AG04450 (cell line): ENCODE data around the gene GPR55. TPM values are rescaled to one million over a fixed set of nuclear protein-coding genes. Genes with fewer than 3 reads are reported as not detected.

Experiments used
- CTCF ChIA-PET: fragments of 300-600, 350-600 bp; formaldehyde crosslinking; extraction: SDS; loops from one replicate; lab custom pipeline; 2022; ENCODE audit warnings: antibody characterized with exemption, inconsistent platforms; lab: Charles Lee
- POLR2A ChIA-PET: fragments of 350-600 bp; formaldehyde crosslinking; extraction: SDS; loops from one replicate; lab custom pipeline; 2021; ENCODE audit warnings: antibody characterized with exemption, inconsistent platforms; lab: Yijun Ruan, JAX
- DNase-seq: peaks from one replicate; pipeline ENCODE4 v3.0.0-alpha.2; 2011; ENCODE audit warnings: low read depth, low spot score
- H3K27ac ChIP-seq: one replicate; pipeline ENCODE4 v1.5.1; 2012; ENCODE audit warnings: low read depth, low read length, control low read depth
- H3K27me3 ChIP-seq: one replicate; pipeline ENCODE4 v1.6.0; 2012; ENCODE audit warnings: low read length; ENCODE audit not compliant: control insufficient read depth, insufficient read depth
- H3K4me3 ChIP-seq: 2 replicates; pipeline ENCODE4 v1.5.1; 2011; ENCODE audit warnings: mild to moderate bottlenecking, low read depth, low read length, control low read depth
- H3K9me3 ChIP-seq: 2 replicates; pipeline ENCODE4 v1.5.1; 2012; ENCODE audit warnings: low read length; ENCODE audit not compliant: control insufficient read depth, insufficient read depth
- polyA plus RNA-seq: library from polyadenylated mRNA; depleted of rRNA; stranded (reverse); fragments of >200 nt; gene quantifications from 2 replicates; pipeline ENCODE4 v1.2.3, GENCODE V29; 2011
- TF ChIP-seq, protein P1 (sequence below): IDR thresholded peaks from 2 replicates; pipeline ENCODE4 v1.5.1; 2011; ENCODE audit warnings: low read depth, low read length, control low read depth, inconsistent platforms

The GPR55 gene
- polyA plus RNA-seq, 1 experiment: not detected

GRCh38 chr2:230902180-230902899 lies 22.7 kb downstream of the GPR55 start:
- POLR2A ChIA-PET: no interaction called here
- Histone ChIP-seq H3K27ac (no peak overlapping the region), H3K9me3 (no peaks in the 10 kb centered on the region; the same call in 1 of the 2 replicates), H3K4me3 (no peak overlapping the region), H3K27me3 (peaks cover 30% of the 10 kb centered on the region)
- CTCF ChIA-PET: interaction anchor here (0.6 to 12.0 kb wide), 26 partner anchors 9 to 1272 kb away, joined by 3 to 184 read pairs (median 3); partner anchors contain the start of gene ITM2C
- DNase-seq: peak; percentile 42
- TF ChIP-seq, protein P1, sequence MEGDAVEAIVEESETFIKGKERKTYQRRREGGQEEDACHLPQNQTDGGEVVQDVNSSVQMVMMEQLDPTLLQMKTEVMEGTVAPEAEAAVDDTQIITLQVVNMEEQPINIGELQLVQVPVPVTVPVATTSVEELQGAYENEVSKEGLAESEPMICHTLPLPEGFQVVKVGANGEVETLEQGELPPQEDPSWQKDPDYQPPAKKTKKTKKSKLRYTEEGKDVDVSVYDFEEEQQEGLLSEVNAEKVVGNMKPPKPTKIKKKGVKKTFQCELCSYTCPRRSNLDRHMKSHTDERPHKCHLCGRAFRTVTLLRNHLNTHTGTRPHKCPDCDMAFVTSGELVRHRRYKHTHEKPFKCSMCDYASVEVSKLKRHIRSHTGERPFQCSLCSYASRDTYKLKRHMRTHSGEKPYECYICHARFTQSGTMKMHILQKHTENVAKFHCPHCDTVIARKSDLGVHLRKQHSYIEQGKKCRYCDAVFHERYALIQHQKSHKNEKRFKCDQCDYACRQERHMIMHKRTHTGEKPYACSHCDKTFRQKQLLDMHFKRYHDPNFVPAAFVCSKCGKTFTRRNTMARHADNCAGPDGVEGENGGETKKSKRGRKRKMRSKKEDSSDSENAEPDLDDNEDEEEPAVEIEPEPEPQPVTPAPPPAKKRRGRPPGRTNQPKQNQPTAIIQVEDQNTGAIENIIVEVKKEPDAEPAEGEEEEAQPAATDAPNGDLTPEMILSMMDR: peak; percentile 95

- Histone ChIP-seq H3K27ac (no peak overlapping the region), H3K9me3 (no peaks in the 10 kb centered on the region), H3K4me3 (no peak overlapping the region), H3K27me3 (peaks cover 36% of the 10 kb centered on the region)
- no peak for DNase-seq
- ChIA-PET POLR2A (interaction anchor here (1.0 kb wide), 1 partner anchor 156 kb away, joined by 3 read pairs; the partner anchor contains the start of gene PSMD1), CTCF (interaction anchor here (0.7 to 12.0 kb wide), 6 partner anchors 10 to 551 kb away, joined by 3 to 184 read pairs (median 4); no protein-coding TSS in a partner anchor)
- TF ChIP-seq, protein P1: no peak
These were observed 24.0 kb downstream of the GPR55 start for GRCh38 chr2:230901006-230901405.

- ChIA-PET CTCF (interaction anchor here (0.7 to 12.0 kb wide), 5 partner anchors 9 to 158 kb away, joined by 4 to 184 read pairs (median 5); no protein-coding TSS in a partner anchor), POLR2A (interaction anchor here (1.0 kb wide), 1 partner anchor 156 kb away, joined by 3 read pairs; the partner anchor contains the start of gene PSMD1)
- DNase-seq: no peak
- Histone ChIP-seq H3K9me3 (no peaks in the 10 kb centered on the region), H3K27me3 (peaks cover 36% of the 10 kb centered on the region), H3K27ac (no peak overlapping the region), H3K4me3 (no peak overlapping the region)
- TF ChIP-seq, protein P1: no peak
These were observed 24.6 kb downstream of the GPR55 start for GRCh38 chr2:230900336-230900995.

- TF ChIP-seq, protein P1: no peak
- peaks cover 36% of the 10 kb centered on the region for H3K27me3 ChIP-seq
- ChIA-PET POLR2A (no interaction called here), CTCF (interaction anchor here (1.3 to 12.0 kb wide), 2 partner anchors 87 to 153 kb away, joined by 4 to 184 read pairs; no protein-coding TSS in a partner anchor)
- no peak overlapping the region for H3K4me3 ChIP-seq
- no peaks in the 10 kb centered on the region for H3K9me3 ChIP-seq
- no peak overlapping the region for H3K27ac ChIP-seq
- no peak for DNase-seq
These were observed 25.3 kb downstream of the GPR55 start for GRCh38 chr2:230899786-230900185.
